Astrocyte (in vitro differentiated cells and primary cell): Measurements from ENCODE around the gene NCMAP. TPM values are rescaled to one million over a fixed set of nuclear protein-coding genes. Genes with fewer than 3 reads are reported as not detected.
"Not testable (repeated sequence)": the region's sequence is repeated elsewhere in the genome, so short reads cannot be mapped to it uniquely, and the experiment has no call there.

Experiments
- DNase-seq: peaks from one replicate; pipeline ENCODE4 v3.0.0-alpha.2; 2010; ENCODE audit warnings: low read depth
- FAIRE-seq: peaks from 2 replicates; lab custom pipeline; 2011; peaks lifted over from hg19 to GRCh38; lab: Jason Lieb, UNC
- H2AFZ ChIP-seq: 2 replicates; pipeline ENCODE4 v1.6.0; 2012; ENCODE audit warnings: low read depth, low read length, inconsistent platforms
- H3K27ac ChIP-seq: 2 replicates; pipeline ENCODE4 v1.5.1; 2011; ENCODE audit warnings: low read depth, low read length, inconsistent platforms
- H3K27me3 ChIP-seq: 2 replicates; pipeline ENCODE4 v1.6.0; 2011; ENCODE audit warnings: low read length, inconsistent platforms; ENCODE audit not compliant: insufficient read depth
- H3K36me3 ChIP-seq: 2 replicates; pipeline ENCODE4 v1.5.1; 2011; ENCODE audit warnings: low read length, inconsistent platforms; ENCODE audit not compliant: insufficient read depth
- H3K4me1 ChIP-seq: 2 replicates; pipeline ENCODE4 v1.5.1; 2011; ENCODE audit warnings: low read length, inconsistent platforms; ENCODE audit not compliant: insufficient read depth
- H3K4me2 ChIP-seq: 2 replicates; pipeline ENCODE4 v1.6.0; 2012; ENCODE audit warnings: low read length, inconsistent platforms
- H3K4me3 ChIP-seq: 2 replicates; pipeline ENCODE4 v1.5.1; 2011; ENCODE audit warnings: low read depth, mild to moderate bottlenecking, low read length, inconsistent platforms; ENCODE audit not compliant: insufficient read depth
- H3K79me2 ChIP-seq: 2 replicates; pipeline ENCODE4 v1.6.0; 2012; ENCODE audit warnings: mild to moderate bottlenecking, low read length, inconsistent platforms; ENCODE audit not compliant: insufficient read depth
- H3K9ac ChIP-seq: 2 replicates; pipeline ENCODE4 v1.6.0; 2012; ENCODE audit warnings: mild to moderate bottlenecking, low read length, inconsistent platforms
- H3K9me3 ChIP-seq: 2 replicates; pipeline ENCODE4 v1.5.1; 2012; ENCODE audit warnings: low read depth, mild to moderate bottlenecking, low read length, inconsistent platforms; ENCODE audit not compliant: insufficient read depth
- H4K20me1 ChIP-seq: 2 replicates; pipeline ENCODE4 v1.6.0; 2012; ENCODE audit warnings: low read length, inconsistent platforms; ENCODE audit not compliant: insufficient read depth
- H3K27ac Mint-ChIP-seq: one replicate; pipeline ENCODE4 v1.8.0; 2021; ENCODE audit warnings: mild to moderate bottlenecking, mixed read lengths; ENCODE audit not compliant: unreplicated experiment
- H3K27me3 Mint-ChIP-seq: one replicate; pipeline ENCODE4 v1.8.0; 2021; ENCODE audit warnings: low read depth, mixed read lengths; ENCODE audit not compliant: unreplicated experiment
- H3K36me3 Mint-ChIP-seq: one replicate; pipeline ENCODE4 v1.8.0; 2021; ENCODE audit warnings: low read depth, mixed read lengths; ENCODE audit not compliant: unreplicated experiment
- H3K4me1 Mint-ChIP-seq: one replicate; pipeline ENCODE4 v1.8.0; 2021; ENCODE audit warnings: low read depth, mixed read lengths; ENCODE audit not compliant: unreplicated experiment
- H3K4me3 Mint-ChIP-seq: one replicate; pipeline ENCODE4 v1.8.0; 2021; ENCODE audit warnings: mild to moderate bottlenecking, moderate library complexity, mixed read lengths; ENCODE audit not compliant: unreplicated experiment
- H3K9me3 Mint-ChIP-seq: one replicate; pipeline ENCODE4 v1.8.0; 2021; ENCODE audit warnings: mild to moderate bottlenecking, mixed read lengths; ENCODE audit not compliant: unreplicated experiment
- CTCF ChIP-seq: IDR thresholded peaks from 2 replicates; pipeline ENCODE4 v1.5.1; 2011; ENCODE audit warnings: low read depth, mild to moderate bottlenecking, inconsistent platforms, low read length, moderate library complexity; ENCODE audit not compliant: insufficient read depth
- EZH2 ChIP-seq: IDR thresholded peaks from 2 replicates; pipeline ENCODE4 v1.6.1; 2012; ENCODE audit warnings: mild to moderate bottlenecking, low read length, inconsistent platforms; ENCODE audit not compliant: insufficient read depth
- total RNA-seq: library from RNA; stranded (reverse); gene quantifications from 2 replicates; pipeline ENCODE4 v1.2.1, GENCODE V29; 2021

Gene NCMAP
- total RNA-seq, 1 donor from 2014 or later, result not detected

GRCh38 chr1:24547195-24547594, 8.7 kb upstream of the NCMAP start:
- H3K9me3 Mint-ChIP-seq, result no peaks in the 10 kb centered on the region
- Histone ChIP-seq H3K27me3 (peaks cover 29% of the 10 kb centered on the region), H2AFZ (no peak overlapping the region), H3K4me1 (no peaks in the 10 kb centered on the region), H3K4me2 (no peak overlapping the region), H3K9ac (no peak overlapping the region), H3K36me3 (no peaks in the 10 kb centered on the region), H3K4me3 (no peak overlapping the region), H3K79me2 (no peaks in the 10 kb centered on the region), H3K27ac (no peak overlapping the region), H3K9me3 (no peaks in the 10 kb centered on the region), H4K20me1 (no peaks in the 10 kb centered on the region)
- H3K36me3 Mint-ChIP-seq, result no peaks in the 10 kb centered on the region
- no peak for DNase-seq
- no peak for TF ChIP-seq CTCF
- TF ChIP-seq EZH2, result no peak
- no peak overlapping the region for H3K27ac Mint-ChIP-seq
- H3K27me3 Mint-ChIP-seq, result peaks cover 2% of the 10 kb centered on the region
- no peak overlapping the region for H3K4me3 Mint-ChIP-seq
- no peak for FAIRE-seq
- peaks cover 2% of the 10 kb centered on the region for H3K4me1 Mint-ChIP-seq

GRCh38 chr1:24548070-24548469, 7.8 kb upstream of the NCMAP start:
- Histone ChIP-seq H3K27me3 (peaks cover 31% of the 10 kb centered on the region), H3K4me2 (no peak overlapping the region), H3K9ac (no peak overlapping the region), H3K4me1 (no peaks in the 10 kb centered on the region), H3K4me3 (no peak overlapping the region), H4K20me1 (no peaks in the 10 kb centered on the region), H3K36me3 (no peaks in the 10 kb centered on the region), H3K27ac (no peak overlapping the region), H2AFZ (no peak overlapping the region), H3K79me2 (no peaks in the 10 kb centered on the region), H3K9me3 (no peaks in the 10 kb centered on the region)
- Mint-ChIP-seq H3K9me3 (no peaks in the 10 kb centered on the region), H3K4me3 (no peak overlapping the region), H3K27ac (no peak overlapping the region), H3K36me3 (no peaks in the 10 kb centered on the region), H3K27me3 (peaks cover 2% of the 10 kb centered on the region), H3K4me1 (peaks cover 4% of the 10 kb centered on the region)
- no peak for DNase-seq
- no peak for FAIRE-seq
- TF ChIP-seq CTCF (no peak), EZH2 (no peak)

GRCh38 chr1:24549210-24549609, 6.7 kb upstream of the NCMAP start:
- not testable (repeated sequence) for FAIRE-seq, H3K9me3 Mint-ChIP-seq, H3K27ac ChIP-seq, DNase-seq, H4K20me1 ChIP-seq, H3K4me1 ChIP-seq, H3K4me3 ChIP-seq, H3K4me3 Mint-ChIP-seq, H3K27me3 Mint-ChIP-seq, H3K4me2 ChIP-seq, H3K36me3 ChIP-seq, H2AFZ ChIP-seq, H3K9me3 ChIP-seq, H3K36me3 Mint-ChIP-seq, H3K27ac Mint-ChIP-seq, H3K4me1 Mint-ChIP-seq, H3K79me2 ChIP-seq, H3K9ac ChIP-seq
- peaks cover 35% of the 10 kb centered on the region for H3K27me3 ChIP-seq
